ENCODE measurements around the gene LAMA2. TPM values are rescaled to one million over a fixed set of nuclear protein-coding genes. Genes with fewer than 3 reads are reported as not detected.

Gene LAMA2
- total and polyA plus RNA-seq, 2 experiments from 2014 or later, result 13.4 to 78.1 TPM

DNA sequence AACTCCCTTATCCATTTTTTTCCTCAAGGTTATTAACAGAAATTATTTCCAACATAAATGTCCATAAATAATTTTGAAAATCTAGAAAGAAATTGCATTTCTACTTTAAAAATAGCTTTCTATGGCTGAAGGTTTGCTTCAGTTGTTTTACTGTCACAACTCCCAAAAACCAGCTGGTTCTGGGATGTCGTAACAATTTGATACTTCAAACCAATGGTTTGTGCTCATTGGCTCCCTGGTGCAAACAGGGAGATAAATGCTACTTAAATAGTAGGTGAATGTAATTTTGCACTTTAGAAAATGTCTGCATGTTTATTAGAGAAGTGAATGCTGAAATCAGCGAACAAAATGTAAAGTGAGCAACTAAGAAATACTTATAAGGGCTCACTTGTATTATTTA, 31.1 kb downstream of the LAMA2 start:
- TF ChIP-seq, protein P1, sequence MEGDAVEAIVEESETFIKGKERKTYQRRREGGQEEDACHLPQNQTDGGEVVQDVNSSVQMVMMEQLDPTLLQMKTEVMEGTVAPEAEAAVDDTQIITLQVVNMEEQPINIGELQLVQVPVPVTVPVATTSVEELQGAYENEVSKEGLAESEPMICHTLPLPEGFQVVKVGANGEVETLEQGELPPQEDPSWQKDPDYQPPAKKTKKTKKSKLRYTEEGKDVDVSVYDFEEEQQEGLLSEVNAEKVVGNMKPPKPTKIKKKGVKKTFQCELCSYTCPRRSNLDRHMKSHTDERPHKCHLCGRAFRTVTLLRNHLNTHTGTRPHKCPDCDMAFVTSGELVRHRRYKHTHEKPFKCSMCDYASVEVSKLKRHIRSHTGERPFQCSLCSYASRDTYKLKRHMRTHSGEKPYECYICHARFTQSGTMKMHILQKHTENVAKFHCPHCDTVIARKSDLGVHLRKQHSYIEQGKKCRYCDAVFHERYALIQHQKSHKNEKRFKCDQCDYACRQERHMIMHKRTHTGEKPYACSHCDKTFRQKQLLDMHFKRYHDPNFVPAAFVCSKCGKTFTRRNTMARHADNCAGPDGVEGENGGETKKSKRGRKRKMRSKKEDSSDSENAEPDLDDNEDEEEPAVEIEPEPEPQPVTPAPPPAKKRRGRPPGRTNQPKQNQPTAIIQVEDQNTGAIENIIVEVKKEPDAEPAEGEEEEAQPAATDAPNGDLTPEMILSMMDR (IDR thresholded peaks at IDR 0.05; ENCODE audit: low read depth, low read length), result no peak
- Histone ChIP-seq H3K9me3 (ENCODE audit: low read depth) (no peaks in the 10 kb centered on the region), H3K27me3 (no peaks in the 10 kb centered on the region), H3K36me3 (no peaks in the 10 kb centered on the region), H3K27ac (no peak overlapping the region), H3K4me1 (ENCODE audit: low read depth) (peaks cover 23% of the 10 kb centered on the region), H3K4me3 (no peak overlapping the region)
- peak in 1 of 2 donors; percentile 60 for DNase-seq (ENCODE audit: low read depth in 1 of 2, low spot score in 1 of 2)

DNA sequence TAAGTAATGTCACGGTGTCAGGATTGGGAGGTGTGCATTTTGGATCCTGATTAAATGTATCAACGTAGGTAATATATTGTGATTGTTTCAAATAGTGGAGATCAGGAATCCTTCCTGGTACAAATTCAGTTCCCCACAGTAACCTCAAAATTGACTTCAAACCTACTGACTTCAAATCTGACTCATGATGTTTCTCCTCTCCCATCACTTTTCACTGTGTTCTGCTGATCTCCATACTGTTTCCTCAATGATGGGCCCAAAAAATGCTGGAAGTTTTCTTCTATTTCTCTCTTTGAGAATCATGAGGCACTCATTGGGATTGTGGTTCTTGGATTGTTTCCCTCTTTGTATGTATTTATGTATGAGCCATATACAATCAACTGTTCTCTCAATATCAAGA, 35.9 kb downstream of the LAMA2 start:
- Histone ChIP-seq H3K27me3 (no peaks in the 10 kb centered on the region), H3K27ac (no peak overlapping the region), H3K4me3 (no peak overlapping the region), H3K4me1 (ENCODE audit: low read depth) (peaks cover 23% of the 10 kb centered on the region), H3K9me3 (ENCODE audit: low read depth) (no peaks in the 10 kb centered on the region), H3K36me3 (no peaks in the 10 kb centered on the region)
- TF ChIP-seq, protein P1 (IDR thresholded peaks at IDR 0.05; ENCODE audit: low read depth, low read length), result no peak
- no peak for DNase-seq (ENCODE audit: low read depth in 1 of 2, low spot score in 1 of 2)

DNA sequence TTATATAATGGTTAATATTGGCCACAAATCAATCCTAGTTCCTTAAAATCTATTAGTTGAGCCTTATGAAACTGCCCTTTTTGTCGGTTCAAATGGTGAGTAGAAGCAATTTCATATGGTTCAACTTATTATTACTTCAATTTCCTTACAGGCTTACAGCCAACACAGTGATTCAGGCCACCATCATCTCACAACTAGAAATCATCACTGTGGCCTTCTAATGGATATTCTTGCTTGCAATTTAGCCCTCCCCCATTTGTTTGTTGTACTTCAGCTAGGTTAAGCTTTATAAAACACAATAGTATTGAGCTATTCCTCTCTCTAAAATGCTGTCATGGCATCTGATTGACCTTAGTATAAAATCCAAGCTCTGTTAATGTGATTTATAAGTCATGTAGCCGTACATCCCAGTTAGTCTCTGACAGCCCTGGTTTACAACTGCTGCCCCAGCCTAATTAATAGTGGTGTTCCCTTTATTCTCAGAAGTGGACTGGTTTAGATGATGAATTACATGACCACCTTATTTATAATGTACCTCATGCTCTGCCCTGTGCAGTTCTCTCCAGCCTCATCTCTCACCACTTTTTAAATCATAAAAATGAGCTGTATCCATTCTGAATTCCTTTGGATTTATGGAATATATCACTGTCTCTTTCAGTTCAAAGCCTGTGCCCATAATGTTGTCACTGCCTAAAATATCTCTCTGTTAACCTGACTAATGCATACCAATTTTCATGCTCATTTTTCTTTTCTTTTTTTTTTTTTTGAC, 36.7 kb downstream of the LAMA2 start:
- H3K9me3 ChIP-seq (ENCODE audit: low read depth), result no peaks in the 10 kb centered on the region
- peaks cover 16% of the 10 kb centered on the region for H3K4me1 ChIP-seq (ENCODE audit: low read depth)
- TF ChIP-seq, protein P1 (IDR thresholded peaks at IDR 0.05; ENCODE audit: low read depth, low read length), result no peak
- no peak overlapping the region for H3K27ac ChIP-seq
- no peak overlapping the region for H3K4me3 ChIP-seq
- no peaks in the 10 kb centered on the region for H3K36me3 ChIP-seq
- DNase-seq (ENCODE audit: low read depth in 1 of 2, low spot score in 1 of 2), result no peak
- H3K27me3 ChIP-seq, result no peaks in the 10 kb centered on the region

DNA sequence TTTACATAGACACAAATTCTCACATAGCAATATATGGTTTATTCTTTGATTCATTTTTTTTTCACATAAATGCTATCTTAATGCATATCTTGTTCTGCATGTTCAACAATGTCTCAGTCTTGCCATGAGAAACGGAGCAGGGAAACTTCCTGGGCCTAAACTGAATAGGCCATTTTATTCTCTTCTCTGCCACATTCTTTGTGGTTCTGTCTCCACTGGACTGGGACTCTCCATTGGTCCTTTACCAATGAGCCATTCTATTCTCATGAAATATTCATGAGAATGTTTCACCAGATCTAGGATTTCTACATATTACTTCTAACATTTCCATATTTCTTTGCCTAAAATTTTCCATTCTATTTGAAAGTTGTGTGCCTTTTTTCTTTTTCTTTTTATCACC, 42.8 kb downstream of the LAMA2 start:
- no peak for DNase-seq (ENCODE audit: low read depth in 1 of 2, low spot score in 1 of 2)
- Histone ChIP-seq H3K27ac (no peak overlapping the region), H3K4me1 (ENCODE audit: low read depth) (no peaks in the 10 kb centered on the region), H3K27me3 (no peaks in the 10 kb centered on the region), H3K36me3 (no peaks in the 10 kb centered on the region), H3K9me3 (ENCODE audit: low read depth) (no peaks in the 10 kb centered on the region), H3K4me3 (no peak overlapping the region)
- TF ChIP-seq, protein P1 (IDR thresholded peaks at IDR 0.05; ENCODE audit: low read depth, low read length), result no peak

DNA sequence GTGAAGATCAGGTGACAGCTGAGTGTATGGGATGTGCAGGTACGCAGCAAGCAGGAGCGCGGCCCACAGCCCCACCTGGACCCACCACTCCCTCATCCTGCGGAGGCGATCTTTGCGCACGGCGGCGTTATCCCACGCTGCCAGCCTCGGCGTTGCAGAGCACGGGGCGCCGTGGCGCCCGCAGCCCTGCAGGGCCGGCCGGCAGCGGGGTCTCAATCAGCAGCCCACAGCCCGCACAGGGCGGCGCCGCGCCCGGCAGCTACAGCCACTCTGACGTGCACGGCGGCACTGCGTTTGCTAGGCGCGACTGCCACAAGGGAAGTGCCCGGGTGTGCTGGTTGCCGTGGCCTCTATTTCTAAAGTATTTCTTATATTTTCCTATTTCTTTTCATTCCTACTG, 46.9 kb downstream of the LAMA2 start:
- Histone ChIP-seq H3K9me3 (ENCODE audit: low read depth) (no peaks in the 10 kb centered on the region), H3K27ac (no peak overlapping the region), H3K36me3 (no peaks in the 10 kb centered on the region), H3K4me1 (ENCODE audit: low read depth) (peaks cover 5% of the 10 kb centered on the region), H3K27me3 (no peaks in the 10 kb centered on the region), H3K4me3 (no peak overlapping the region)
- no peak for DNase-seq (ENCODE audit: low read depth in 1 of 2, low spot score in 1 of 2)
- TF ChIP-seq, protein P1 (IDR thresholded peaks at IDR 0.05; ENCODE audit: low read depth, low read length), result no peak

Data from cardiac muscle cell (in vitro differentiated cells and primary cell).